Lung (tissue), 4 donors: Measurements from ENCODE around the gene ADPRS. TPM values are rescaled to one million over a fixed set of nuclear protein-coding genes. Genes with fewer than 3 reads are reported as not detected.

Experiments
- polyA plus RNA-seq, 2 donors: library from polyadenylated mRNA; stranded (reverse); fragments of 200-250 nt; gene quantifications; one replicate each; pipeline ENCODE4 v1.2.1, GENCODE V29; 2013
- total RNA-seq, 2 donors: library from RNA; depleted of rRNA in 1 of 2; stranded (reverse); fragments of >200 nt in 1 of 2; gene quantifications; one replicate each; pipeline ENCODE4 v1.2.1, GENCODE V29; 2014 to 2021
- donor health status: Bipolar disorder and iron deficiency.
- donor health status: healthy.
- donor health status: DM: yes; HTN: yes; CAD: no.

ADPRS gene
- total and polyA plus RNA-seq, 4 donors, result 22.0 to 44.3 (median 32.5) TPM

Other genes starting within 250 kb of the ADPRS start
- 10 to 100 TPM; 21.4 to 28.6 TPM for gene AGO1, start 205.7 kb upstream of the ADPRS start, total RNA-seq
- gene AGO1, start 205.7 kb upstream of the ADPRS start, polyA plus RNA-seq, result 1 to 10 TPM; 3.7 to 5.4 TPM
- gene AGO3, start 157.8 kb upstream of the ADPRS start, total RNA-seq, result 10 to 100 TPM; 32.4 to 60.4 TPM
- gene AGO3, start 157.8 kb upstream of the ADPRS start, polyA plus RNA-seq, result 1 to 10 TPM; 4.4 to 6.8 TPM
- gene TEKT2, start 4.8 kb upstream of the ADPRS start, total RNA-seq, result 10 to 100 TPM; 21.3 to 40.2 TPM
- 10 to 100 TPM; 10.2 to 11.6 TPM for gene TEKT2, start 4.8 kb upstream of the ADPRS start, polyA plus RNA-seq
- 1 to 10 TPM; 2.0 to 6.0 TPM for gene COL8A2, start 36.3 kb downstream of the ADPRS start, total RNA-seq
- gene COL8A2, start 36.3 kb downstream of the ADPRS start, polyA plus RNA-seq, result 1 to 10 TPM; 2.8 to 3.8 TPM
- 10 to 100 TPM; 37.3 to 61.8 TPM for gene TRAPPC3, start 60.6 kb downstream of the ADPRS start, total RNA-seq
- gene TRAPPC3, start 60.6 kb downstream of the ADPRS start, polyA plus RNA-seq, result 10 to 100 TPM; 60.8 to 83.9 TPM
- gene MAP7D1, start 67.3 kb downstream of the ADPRS start, total RNA-seq, result 100 to 1,000 TPM in 1 of 2 donors, 10 to 100 TPM in 1; 47.3 to 140 TPM
- gene MAP7D1, start 67.3 kb downstream of the ADPRS start, polyA plus RNA-seq, result 100 to 1,000 TPM in 1 of 2 donors, 10 to 100 TPM in 1; 53.9 to 103 TPM
- gene THRAP3, start 135.6 kb downstream of the ADPRS start, total RNA-seq, result 10 to 100 TPM; 92.8 to 92.9 TPM
- 10 to 100 TPM; 25.1 to 41.7 TPM for gene THRAP3, start 135.6 kb downstream of the ADPRS start, polyA plus RNA-seq
- 10 to 100 TPM; 13.5 to 16.6 TPM for gene SH3D21, start 217.5 kb downstream of the ADPRS start, total RNA-seq
- gene SH3D21, start 217.5 kb downstream of the ADPRS start, polyA plus RNA-seq, result 1 to 10 TPM; 9.0 to 9.9 TPM
- 10 to 100 TPM; 31.2 to 33.5 TPM for gene EVA1B, start 234.8 kb downstream of the ADPRS start, total RNA-seq
- gene EVA1B, start 234.8 kb downstream of the ADPRS start, polyA plus RNA-seq, result 10 to 100 TPM; 33.9 to 59.5 TPM